Measurements from ENCODE around the gene SMYD3. TPM values are rescaled to one million over a fixed set of nuclear protein-coding genes. Genes with fewer than 3 reads are reported as not detected.

SMYD3 gene
- total RNA-seq, 1 donor from 2014 or later, result 34.9 TPM

- Mint-ChIP-seq H3K9me3 (peaks cover 31% of the 10 kb centered on the region), H3K27me3 (ENCODE audit: low read depth) (no peaks in the 10 kb centered on the region), H3K36me3 (peaks cover 8% of the 10 kb centered on the region), H3K27ac (peak overlapping the region; percentile 23), H3K4me1 (peaks cover 27% of the 10 kb centered on the region), H3K4me3 (no peak overlapping the region)
- TF ChIP-seq, protein P1, sequence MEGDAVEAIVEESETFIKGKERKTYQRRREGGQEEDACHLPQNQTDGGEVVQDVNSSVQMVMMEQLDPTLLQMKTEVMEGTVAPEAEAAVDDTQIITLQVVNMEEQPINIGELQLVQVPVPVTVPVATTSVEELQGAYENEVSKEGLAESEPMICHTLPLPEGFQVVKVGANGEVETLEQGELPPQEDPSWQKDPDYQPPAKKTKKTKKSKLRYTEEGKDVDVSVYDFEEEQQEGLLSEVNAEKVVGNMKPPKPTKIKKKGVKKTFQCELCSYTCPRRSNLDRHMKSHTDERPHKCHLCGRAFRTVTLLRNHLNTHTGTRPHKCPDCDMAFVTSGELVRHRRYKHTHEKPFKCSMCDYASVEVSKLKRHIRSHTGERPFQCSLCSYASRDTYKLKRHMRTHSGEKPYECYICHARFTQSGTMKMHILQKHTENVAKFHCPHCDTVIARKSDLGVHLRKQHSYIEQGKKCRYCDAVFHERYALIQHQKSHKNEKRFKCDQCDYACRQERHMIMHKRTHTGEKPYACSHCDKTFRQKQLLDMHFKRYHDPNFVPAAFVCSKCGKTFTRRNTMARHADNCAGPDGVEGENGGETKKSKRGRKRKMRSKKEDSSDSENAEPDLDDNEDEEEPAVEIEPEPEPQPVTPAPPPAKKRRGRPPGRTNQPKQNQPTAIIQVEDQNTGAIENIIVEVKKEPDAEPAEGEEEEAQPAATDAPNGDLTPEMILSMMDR (IDR thresholded peaks at IDR 0.05; ENCODE audit: unreplicated experiment), result no peak
- no peak for DNase-seq (ENCODE audit: low spot score in 2 of 2, unreplicated experiment in 2 of 2)
Measured at GRCh38 chr1:245752561-245752960, 754.5 kb downstream of the SMYD3 start.

DNA sequence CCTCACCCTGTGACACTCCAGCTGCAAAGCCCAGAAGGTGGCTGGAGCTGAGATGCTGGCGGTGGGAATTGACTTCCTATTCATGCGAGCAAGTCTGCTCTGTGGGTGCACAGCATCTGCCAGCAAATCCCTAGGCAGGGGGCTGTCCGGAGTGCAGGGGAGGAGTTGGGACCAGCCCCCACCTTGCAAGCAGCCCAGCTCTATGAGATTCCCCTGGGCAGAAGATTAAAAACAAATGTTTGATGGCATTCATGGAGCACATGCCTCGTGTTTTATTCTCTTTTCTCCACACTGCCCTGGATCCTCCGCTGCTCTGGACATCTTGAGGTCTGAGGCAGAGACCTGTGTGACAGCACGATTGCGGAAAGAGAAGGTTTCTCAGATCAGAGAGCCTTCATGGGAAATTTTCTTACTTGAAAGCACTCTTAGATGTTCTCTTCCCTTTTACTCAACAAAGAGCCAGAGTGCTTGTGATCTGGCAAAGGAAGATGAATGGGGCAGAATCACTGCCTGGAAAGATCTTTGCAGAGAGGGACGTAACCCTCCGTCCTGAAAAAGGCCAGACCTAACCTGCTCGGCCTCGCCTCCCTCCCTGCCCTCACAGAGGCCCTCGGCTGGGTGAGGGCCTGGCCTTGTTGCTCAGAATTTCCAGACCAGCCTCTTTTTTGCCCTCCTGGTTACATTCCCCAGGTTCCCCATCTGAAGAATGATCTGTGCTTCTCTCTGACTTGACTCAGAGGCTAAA, 755.2 kb downstream of the SMYD3 start:
- peaks cover 27% of the 10 kb centered on the region for H3K9me3 Mint-ChIP-seq
- TF ChIP-seq, protein P1 (IDR thresholded peaks at IDR 0.05; ENCODE audit: unreplicated experiment), result no peak
- no peaks in the 10 kb centered on the region for H3K27me3 Mint-ChIP-seq (ENCODE audit: low read depth)
- H3K27ac Mint-ChIP-seq, result peak overlapping the region; percentile 23
- H3K4me1 Mint-ChIP-seq, result peaks cover 27% of the 10 kb centered on the region
- peaks cover 10% of the 10 kb centered on the region for H3K36me3 Mint-ChIP-seq
- no peak for DNase-seq (ENCODE audit: low spot score in 2 of 2, unreplicated experiment in 2 of 2)
- H3K4me3 Mint-ChIP-seq, result no peak overlapping the region

GRCh38 chr1:245751116-245751515, 756.0 kb downstream of the SMYD3 start:
- Mint-ChIP-seq H3K9me3 (peaks cover 29% of the 10 kb centered on the region), H3K27ac (peak overlapping the region; percentile 23), H3K4me1 (peaks cover 27% of the 10 kb centered on the region), H3K4me3 (no peak overlapping the region), H3K36me3 (peaks cover 15% of the 10 kb centered on the region), H3K27me3 (ENCODE audit: low read depth) (no peaks in the 10 kb centered on the region)
- no peak for DNase-seq (ENCODE audit: low spot score in 2 of 2, unreplicated experiment in 2 of 2)
- TF ChIP-seq, protein P1 (IDR thresholded peaks at IDR 0.05; ENCODE audit: unreplicated experiment), result no peak

DNA sequence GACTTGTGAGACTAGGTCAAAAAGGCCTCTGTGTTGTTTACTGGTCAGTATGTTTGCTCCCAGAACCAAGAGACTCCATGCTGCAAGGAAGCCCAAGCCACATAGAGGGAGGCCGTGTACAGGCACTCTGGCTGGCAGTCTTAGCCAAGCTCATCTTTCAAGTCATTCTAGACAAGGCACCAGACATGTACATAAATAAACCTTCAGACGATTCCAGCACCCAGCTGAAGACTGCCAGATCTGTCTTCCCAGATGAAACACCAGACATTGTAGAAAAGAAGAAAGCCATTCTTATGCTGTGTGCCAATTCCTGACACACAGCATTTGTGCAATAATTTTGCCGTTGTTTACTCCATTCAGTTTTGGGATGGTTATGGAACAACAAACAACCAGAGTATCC, 756.8 kb downstream of the SMYD3 start:
- Mint-ChIP-seq H3K4me1 (peaks cover 27% of the 10 kb centered on the region), H3K27ac (no peak overlapping the region)

GRCh38 chr1:245749053-245749452, 758.0 kb downstream of the SMYD3 start:
- Mint-ChIP-seq H3K27me3 (ENCODE audit: low read depth) (no peaks in the 10 kb centered on the region), H3K27ac (no peak overlapping the region), H3K4me1 (peaks cover 27% of the 10 kb centered on the region), H3K36me3 (peaks cover 15% of the 10 kb centered on the region), H3K9me3 (peaks cover 26% of the 10 kb centered on the region), H3K4me3 (no peak overlapping the region)
- no peak for DNase-seq (ENCODE audit: low spot score in 2 of 2, unreplicated experiment in 2 of 2)
- TF ChIP-seq, protein P1 (IDR thresholded peaks at IDR 0.05; ENCODE audit: unreplicated experiment), result no peak

More for the DNA sequence above, 756.8 kb downstream of the SMYD3 start:
- H3K27me3 Mint-ChIP-seq (ENCODE audit: low read depth), result no peaks in the 10 kb centered on the region
- DNase-seq (ENCODE audit: low spot score in 2 of 2, unreplicated experiment in 2 of 2), result no peak
- H3K4me3 Mint-ChIP-seq, result no peak overlapping the region
- TF ChIP-seq, protein P1 (IDR thresholded peaks at IDR 0.05; ENCODE audit: unreplicated experiment), result no peak
- H3K36me3 Mint-ChIP-seq, result peaks cover 15% of the 10 kb centered on the region
- H3K9me3 Mint-ChIP-seq, result peaks cover 27% of the 10 kb centered on the region

Measured in mesothelial cell of epicardium (in vitro differentiated cells).